Stimulated activated CD8-positive, alpha-beta memory T cell treated with anti-CD3 and anti-CD28 coated beads, Interleukin-15, amount 100 ng/mL, for 1 hour (primary cell): ENCODE results near the gene LDLRAD4.

ENCODE experiments used
- DNase-seq: peaks from one replicate; pipeline ENCODE4 v3.0.0-alpha.2; 2020; ENCODE audit warnings: low read depth

Gene LDLRAD4

GRCh38 chr18:13387855-13388548, 169.4 kb downstream of the LDLRAD4 start:
- DNase-seq = no peak

- DNase-seq = no peak
Measured at GRCh38 chr18:13388586-13389490, 170.3 kb downstream of the LDLRAD4 start.

DNA sequence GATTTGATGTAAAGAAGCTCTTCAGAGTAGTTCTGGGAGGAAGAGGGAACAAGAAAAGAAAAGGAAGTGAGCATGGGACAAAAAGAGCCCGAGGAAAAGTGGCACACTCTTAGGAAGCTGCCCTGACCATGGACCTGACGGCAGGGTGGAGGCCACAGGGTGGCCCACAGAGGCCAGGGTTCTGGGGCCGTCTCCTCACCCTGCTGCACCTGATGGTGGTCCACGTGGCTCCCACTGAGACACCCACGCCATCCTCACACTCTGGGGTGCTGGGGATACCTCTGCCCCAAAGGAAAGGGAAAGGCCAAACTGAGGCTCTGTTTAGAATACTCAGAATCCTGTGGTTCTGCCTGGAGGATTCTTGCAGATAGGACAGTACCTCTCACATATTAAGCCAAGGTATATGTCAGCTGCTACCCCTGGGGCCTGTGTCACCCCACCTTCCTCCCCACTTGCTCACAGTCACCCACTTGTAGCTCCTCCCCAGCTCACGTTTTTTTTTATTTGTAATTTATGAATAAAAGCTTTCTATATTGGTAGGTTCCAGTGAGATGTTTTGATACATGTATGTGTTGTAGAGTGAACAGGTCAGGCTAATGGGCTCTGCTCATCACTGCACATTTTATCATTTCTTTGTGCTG, 171.1 kb downstream of the LDLRAD4 start:
- DNase-seq = no peak

DNA sequence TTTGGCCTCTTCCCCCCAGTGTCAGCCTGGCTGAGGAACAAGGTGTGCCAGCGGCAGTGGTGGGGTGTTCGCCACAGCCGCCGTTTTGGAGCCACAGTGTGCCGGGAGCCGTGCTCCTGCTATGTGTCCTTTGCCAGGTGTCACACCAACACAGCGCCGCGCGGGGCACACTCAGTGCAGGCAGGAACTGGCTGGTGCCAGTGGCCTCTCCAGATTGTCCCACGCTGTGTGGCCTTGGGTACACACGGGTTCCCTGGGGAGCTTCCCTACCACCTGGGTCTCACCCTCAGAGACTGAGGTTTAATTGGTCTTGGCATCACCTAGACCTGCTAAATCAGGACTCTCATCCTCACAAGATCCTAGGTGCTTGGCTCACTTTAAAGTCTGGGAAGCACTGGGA, 171.6 kb downstream of the LDLRAD4 start:
- DNase-seq = no peak

GRCh38 chr18:13390711-13391110, 172.2 kb downstream of the LDLRAD4 start:
- DNase-seq = no peak

GRCh38 chr18:13392029-13392750, 173.6 kb downstream of the LDLRAD4 start:
- DNase-seq = no peak

- no peak for DNase-seq
Measured at GRCh38 chr18:13392899-13393298, 174.3 kb downstream of the LDLRAD4 start.

DNA sequence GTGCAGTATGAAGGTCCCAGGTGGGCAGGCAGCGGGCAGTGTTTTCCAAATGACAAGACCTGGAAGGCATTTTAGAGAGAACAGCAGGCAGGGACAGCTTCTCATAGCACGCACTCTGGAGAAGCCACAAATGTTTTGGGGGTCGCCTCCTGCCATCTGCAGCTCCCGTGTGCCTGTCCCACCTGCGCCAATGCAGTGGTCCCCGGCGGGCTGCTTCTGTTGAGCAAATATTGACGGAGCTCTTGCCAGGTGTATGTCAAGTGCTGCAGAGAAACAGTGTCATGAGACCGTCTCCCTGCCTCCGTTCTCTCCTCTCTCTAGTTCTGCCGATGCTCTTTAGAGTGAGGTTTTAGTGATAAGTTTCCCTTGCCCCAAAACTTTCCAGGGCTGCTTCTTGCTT, 174.8 kb downstream of the LDLRAD4 start:
- no peak for DNase-seq

DNA sequence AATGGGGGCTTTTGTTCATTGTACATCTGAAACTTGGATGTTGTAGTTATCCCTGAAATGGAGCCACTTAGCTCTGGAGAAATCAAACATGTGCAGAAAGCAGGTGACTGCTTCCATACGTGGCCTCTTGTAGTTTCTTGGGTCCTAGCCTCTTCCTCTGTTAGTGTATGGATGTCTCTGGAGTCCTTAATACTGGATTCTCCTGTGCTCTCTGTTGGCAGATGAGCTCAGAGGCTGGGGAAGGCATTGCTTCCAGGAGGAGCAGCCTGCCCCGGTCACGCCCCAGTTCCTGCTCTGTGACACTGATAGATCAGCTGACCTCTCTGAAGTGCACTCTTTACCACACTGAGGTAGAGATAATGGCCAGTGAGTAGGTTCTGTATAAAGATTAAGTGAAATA, 176.2 kb downstream of the LDLRAD4 start:
- DNase-seq = no peak

- DNase-seq = no peak
Measured at GRCh38 chr18:13395577-13395976, 177.0 kb downstream of the LDLRAD4 start.

DNA sequence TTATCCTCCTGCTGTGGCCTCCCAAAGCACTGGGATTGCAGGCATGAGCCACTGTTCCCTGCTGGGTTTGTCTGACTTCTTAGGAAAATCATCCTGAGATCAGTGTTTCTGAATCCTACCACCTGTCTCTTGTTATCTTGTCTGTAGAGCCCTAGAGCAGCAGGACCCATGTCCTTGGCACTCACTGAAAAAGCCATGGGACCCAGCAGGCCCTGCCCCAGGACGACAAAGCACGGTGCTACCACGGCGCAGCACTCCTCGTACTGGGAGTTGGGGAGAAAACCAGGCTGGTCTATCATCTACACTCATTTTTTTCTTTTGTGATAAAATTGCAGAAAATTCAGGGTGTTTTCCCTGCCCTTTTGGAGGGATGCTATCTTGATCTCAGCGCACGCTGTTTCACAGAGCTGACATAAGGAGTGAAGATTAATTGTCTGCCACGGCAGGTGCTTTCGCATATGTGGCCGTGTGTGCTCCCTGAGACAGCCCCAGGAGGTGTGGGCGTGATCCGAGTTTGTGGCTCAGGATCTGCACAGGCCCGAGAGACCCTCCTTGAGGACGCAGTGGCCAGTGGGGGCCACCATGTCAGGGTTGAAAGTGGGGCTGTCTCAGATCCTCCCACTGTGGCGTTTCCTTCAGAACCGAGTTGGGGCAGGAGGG, 179.1 kb downstream of the LDLRAD4 start:
- no peak for DNase-seq

GRCh38 chr18:13398631-13399030, 180.1 kb downstream of the LDLRAD4 start:
- no peak for DNase-seq

DNA sequence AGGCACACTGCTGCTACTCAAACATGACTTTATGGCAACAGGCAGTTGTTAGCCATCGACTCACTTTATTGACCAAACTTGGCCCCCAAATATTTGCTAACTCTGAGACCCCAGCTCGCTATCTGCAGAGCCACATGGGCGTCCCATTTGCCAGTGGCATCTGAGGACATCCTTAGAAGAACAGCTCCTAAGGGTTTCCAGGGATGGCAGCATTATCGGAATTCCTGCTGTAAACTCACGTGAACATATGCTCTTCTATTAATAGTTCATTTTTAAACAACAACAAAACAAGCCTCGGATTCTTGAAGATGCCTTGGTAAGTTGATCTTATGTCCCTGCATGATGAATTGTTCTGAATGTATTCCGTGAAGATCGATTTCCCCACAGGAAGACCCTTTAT, 181.0 kb downstream of the LDLRAD4 start:
- DNase-seq = no peak

- DNase-seq = no peak
Measured at GRCh38 chr18:13400636-13401315, 182.2 kb downstream of the LDLRAD4 start.

GRCh38 chr18:13401404-13401803, 182.8 kb downstream of the LDLRAD4 start:
- DNase-seq = no peak

DNA sequence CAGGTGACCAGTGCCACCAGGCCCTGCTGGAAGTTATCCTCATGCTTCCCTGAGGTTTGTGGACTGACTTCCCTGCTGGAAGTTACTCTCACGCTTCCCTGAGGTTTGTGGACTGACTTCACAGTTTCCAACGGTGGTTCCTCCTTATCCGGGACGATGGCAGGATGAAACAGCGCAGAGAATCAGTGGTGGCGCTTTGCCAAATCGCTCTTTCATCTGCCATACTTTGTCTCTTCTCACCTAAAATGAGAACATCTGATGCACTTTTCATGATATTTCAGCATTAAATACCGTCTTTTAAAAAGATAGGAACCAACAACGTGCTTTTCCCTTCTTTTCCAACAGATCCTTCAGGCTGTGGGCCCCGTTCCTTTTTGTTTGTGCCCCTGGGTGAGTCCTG, 183.3 kb downstream of the LDLRAD4 start:
- DNase-seq = no peak

DNA sequence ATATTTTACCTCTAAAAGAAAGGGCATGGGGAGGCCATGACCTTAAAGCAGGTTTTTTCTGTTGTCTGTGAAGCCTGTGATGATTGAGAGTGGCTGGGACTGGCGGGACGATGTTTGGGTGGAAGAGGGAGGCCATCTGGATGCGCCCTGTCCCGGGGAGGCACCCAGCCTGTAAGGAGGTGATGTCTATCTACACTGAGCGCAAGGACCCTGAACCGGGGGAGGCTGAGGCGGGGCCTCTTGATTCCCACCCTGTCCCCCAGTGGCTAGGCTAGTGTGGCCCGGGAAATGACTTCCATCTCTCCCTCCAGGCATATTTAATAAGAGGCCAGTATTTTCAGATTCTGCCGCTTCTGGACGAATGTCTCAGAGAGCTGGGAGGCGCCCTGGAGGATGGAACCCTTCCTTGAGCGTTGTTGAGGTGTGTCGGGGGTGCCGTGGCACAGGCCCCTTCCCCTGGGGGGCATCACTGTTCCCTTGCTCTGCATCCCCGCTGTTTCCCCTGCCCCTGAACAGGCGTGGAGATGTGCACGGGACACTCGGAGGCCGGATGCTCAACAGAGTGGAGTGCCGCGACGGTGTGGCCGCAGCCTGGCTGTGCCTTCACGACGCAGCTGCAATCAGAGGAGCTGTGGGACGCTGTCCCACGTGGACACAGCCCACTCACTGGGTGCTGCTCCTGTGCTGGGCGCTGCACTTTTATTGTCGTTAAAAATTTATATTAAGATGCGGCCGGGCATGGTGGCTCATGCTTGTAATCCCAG, 185.4 kb downstream of the LDLRAD4 start:
- DNase-seq = no peak

- DNase-seq = no peak
Measured at GRCh38 chr18:13405305-13406038, 186.9 kb downstream of the LDLRAD4 start.

DNA sequence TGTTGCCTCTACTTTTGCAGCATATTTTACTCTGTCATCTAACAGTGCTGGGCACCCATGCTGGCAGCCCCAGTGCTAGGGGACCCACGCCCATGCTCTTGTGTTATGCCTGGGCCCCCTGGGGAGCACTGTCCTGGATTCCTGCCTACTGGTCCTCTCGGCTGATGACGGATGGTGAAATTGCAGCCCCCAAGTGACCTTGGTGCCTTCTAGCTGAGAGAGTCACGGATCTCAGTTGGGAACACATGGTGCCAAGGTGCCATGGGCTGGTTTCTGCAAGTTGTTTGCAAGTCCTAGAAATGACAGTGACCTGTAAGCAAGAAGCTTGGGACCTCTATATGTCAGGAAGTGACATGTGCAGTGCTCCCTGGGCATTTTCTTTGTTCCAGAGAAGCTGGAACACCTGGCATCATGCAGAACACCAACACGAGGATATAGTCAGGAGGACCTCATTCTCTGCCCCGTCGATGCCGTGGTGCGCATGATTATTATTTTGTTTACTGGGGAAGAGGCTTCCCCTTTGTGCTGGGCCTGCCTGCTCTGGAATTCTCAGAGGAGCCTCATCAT, 187.6 kb downstream of the LDLRAD4 start:
- DNase-seq = no peak
